Kidney (tissue), 14 donors: ENCODE data around the gene MYL10. TPM values are rescaled to one million over a fixed set of nuclear protein-coding genes. Genes with fewer than 3 reads are reported as not detected.

Source experiments
- DNase-seq, 5 donors: peaks; one replicate each; pipeline ENCODE4 v3.0.0-alpha.2; 2013 to 2020
- FAIRE-seq: peaks from 2 replicates; lab custom pipeline; 2012; peaks lifted over from hg19 to GRCh38; lab: Jason Lieb, UNC
- H3K27ac ChIP-seq, 2 donors: one replicate each; pipeline ENCODE4 v1.7.0; 2013; ENCODE audit warnings: low read depth in 2 of 2, low read length in 2 of 2, inconsistent platforms in 1 of 2
- H3K27me3 ChIP-seq: one replicate; pipeline ENCODE4 v1.7.1; 2013; ENCODE audit warnings: low read length, inconsistent platforms; ENCODE audit not compliant: control insufficient read depth, insufficient read depth
- H3K36me3 ChIP-seq, 3 donors: one replicate each; pipeline versions ENCODE4 v1.7.0 to v1.7.1; 2013; ENCODE audit warnings: low read length in 3 of 3, control low read depth in 1 of 3, inconsistent platforms in 1 of 3; ENCODE audit not compliant: insufficient read depth in 3 of 3, control insufficient read depth in 2 of 3
- H3K4me1 ChIP-seq, 3 donors: one replicate each; pipeline versions ENCODE4 v1.7.0 to v1.7.1; 2013; ENCODE audit warnings: low read length in 3 of 3, inconsistent platforms in 1 of 3, low read depth in 1 of 3; ENCODE audit not compliant: control insufficient read depth in 2 of 3, insufficient read depth in 2 of 3
- H3K4me3 ChIP-seq, 3 donors: one replicate each; pipeline versions ENCODE4 v1.7.0 to v1.8.1; 2013; ENCODE audit warnings: low read length in 3 of 3, control low read depth in 1 of 3, inconsistent platforms in 1 of 3
- H3K9ac ChIP-seq, 3 donors: one replicate each; pipeline versions ENCODE4 v1.7.0 to v1.7.1; 2013; ENCODE audit warnings: low read length in 3 of 3, control low read depth in 1 of 3, inconsistent platforms in 1 of 3
- H3K9me3 ChIP-seq, 3 donors: one replicate each; pipeline versions ENCODE4 v1.7.0 to v1.7.1; 2013; ENCODE audit warnings: low read length in 3 of 3, control low read depth in 1 of 3, inconsistent platforms in 1 of 3; ENCODE audit not compliant: control insufficient read depth in 2 of 3, insufficient read depth in 1 of 3
- CTCF ChIP-seq: IDR thresholded peaks from 3 replicates; pipeline ENCODE4 v1.5.1; 2012; ENCODE audit warnings: mild to moderate bottlenecking, moderate library complexity, borderline replicate concordance; ENCODE audit not compliant: insufficient read depth; ENCODE audit errors: extremely low read depth
- intact Hi-C: fragments of 100-400 bp; cut with DNase I; formaldehyde crosslinking; loops from one replicate; pipeline ENCODE4 v1.11.1; 2022
- polyA plus RNA-seq: library from polyadenylated mRNA; stranded (reverse); fragments of 350-450 nt; fragmentation: Illumina TruSeq; extraction: RNeasy Lipid Tissue Mini Kit (QIAGEN cat#74804); gene quantifications from one replicate; pipeline ENCODE4 v1.2.3, GENCODE V29; 2014; ENCODE audit warnings: low read depth, low replicate concordance; ENCODE audit not compliant: insufficient read depth
- total RNA-seq: library from RNA; stranded (reverse); fragmentation: NEBNext Ultra II Directional; extraction: Animal tissue kit (Norgen Biotek cat#: 25700); gene quantifications from one replicate; pipeline ENCODE4 v1.2.1, GENCODE V29; 2021
- donor health status: control.
- donor health status: control.
- donor health status: control.
- donor health status: control.
- donor health status: control.
- donor health status: DM: yes; HTN: yes; CAD: no.
- donor health status: Normal renal cell carcinoma (clear cell type).

MYL10 gene
- total and polyA plus RNA-seq, 2 donors from 2014 or later: not detected

- H3K27me3 ChIP-seq: no peaks in the 10 kb centered on the region
- no peak overlapping the region for H3K4me3 ChIP-seq
- H3K4me1 ChIP-seq: no peaks in the 10 kb centered on the region
- H3K36me3 ChIP-seq: no peaks in the 10 kb centered on the region
- FAIRE-seq: no peak
- DNase-seq: peak in 3 of 5 donors; percentile 42 to 69 (median 45)
- H3K9me3 ChIP-seq: no peaks in the 10 kb centered on the region
- H3K9ac ChIP-seq: no peak overlapping the region
- H3K27ac ChIP-seq: no peak overlapping the region
- no peak for TF ChIP-seq CTCF
- intact Hi-C loops: no loop called here
Measured at GRCh38 chr7:101625031-101625791, 3.9 kb downstream of the MYL10 start.

GRCh38 chr7:101624246-101625001 is 4.7 kb downstream of the MYL10 start:
- FAIRE-seq (no peak), DNase-seq (peak in 2 of 5 donors; percentile 38 to 46)
- H3K4me3 ChIP-seq: no peak overlapping the region
- H3K4me1 ChIP-seq: no peaks in the 10 kb centered on the region
- TF ChIP-seq CTCF: no peak
- intact Hi-C loops: no loop called here
- no peaks in the 10 kb centered on the region for H3K9me3 ChIP-seq
- no peak overlapping the region for H3K9ac ChIP-seq
- no peak overlapping the region for H3K27ac ChIP-seq
- H3K36me3 ChIP-seq: no peaks in the 10 kb centered on the region
- H3K27me3 ChIP-seq: no peaks in the 10 kb centered on the region

- no peak overlapping the region for H3K4me3 ChIP-seq
- no peaks in the 10 kb centered on the region for H3K27me3 ChIP-seq
- H3K9me3 ChIP-seq: no peaks in the 10 kb centered on the region
- H3K9ac ChIP-seq: no peak overlapping the region
- no peak overlapping the region for H3K27ac ChIP-seq
- no peaks in the 10 kb centered on the region for H3K4me1 ChIP-seq
- no peak for FAIRE-seq
- no peak for DNase-seq
- no peak for TF ChIP-seq CTCF
- H3K36me3 ChIP-seq: no peaks in the 10 kb centered on the region
- intact Hi-C loops: no loop called here
Measured at GRCh38 chr7:101622609-101623173, 6.4 kb downstream of the MYL10 start.
